Retinal pigment epithelial cell (primary cell): ENCODE data around the gene FBXW2.

Source experiments
- DNase-seq: peaks from one replicate; pipeline ENCODE4 v3.0.0-alpha.2; 2010; ENCODE audit warnings: low read depth
- H3K4me3 ChIP-seq: 2 replicates; pipeline ENCODE4 v1.5.1; 2011; ENCODE audit warnings: mild to moderate bottlenecking, low read length, control low read depth, moderate library complexity
- CTCF ChIP-seq: conservative IDR thresholded peaks from 2 replicates; pipeline ENCODE4 v1.5.1; 2011; ENCODE audit warnings: low read depth, low read length, control low read depth, inconsistent platforms

Gene FBXW2, protein sequence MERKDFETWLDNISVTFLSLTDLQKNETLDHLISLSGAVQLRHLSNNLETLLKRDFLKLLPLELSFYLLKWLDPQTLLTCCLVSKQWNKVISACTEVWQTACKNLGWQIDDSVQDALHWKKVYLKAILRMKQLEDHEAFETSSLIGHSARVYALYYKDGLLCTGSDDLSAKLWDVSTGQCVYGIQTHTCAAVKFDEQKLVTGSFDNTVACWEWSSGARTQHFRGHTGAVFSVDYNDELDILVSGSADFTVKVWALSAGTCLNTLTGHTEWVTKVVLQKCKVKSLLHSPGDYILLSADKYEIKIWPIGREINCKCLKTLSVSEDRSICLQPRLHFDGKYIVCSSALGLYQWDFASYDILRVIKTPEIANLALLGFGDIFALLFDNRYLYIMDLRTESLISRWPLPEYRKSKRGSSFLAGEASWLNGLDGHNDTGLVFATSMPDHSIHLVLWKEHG

DNA sequence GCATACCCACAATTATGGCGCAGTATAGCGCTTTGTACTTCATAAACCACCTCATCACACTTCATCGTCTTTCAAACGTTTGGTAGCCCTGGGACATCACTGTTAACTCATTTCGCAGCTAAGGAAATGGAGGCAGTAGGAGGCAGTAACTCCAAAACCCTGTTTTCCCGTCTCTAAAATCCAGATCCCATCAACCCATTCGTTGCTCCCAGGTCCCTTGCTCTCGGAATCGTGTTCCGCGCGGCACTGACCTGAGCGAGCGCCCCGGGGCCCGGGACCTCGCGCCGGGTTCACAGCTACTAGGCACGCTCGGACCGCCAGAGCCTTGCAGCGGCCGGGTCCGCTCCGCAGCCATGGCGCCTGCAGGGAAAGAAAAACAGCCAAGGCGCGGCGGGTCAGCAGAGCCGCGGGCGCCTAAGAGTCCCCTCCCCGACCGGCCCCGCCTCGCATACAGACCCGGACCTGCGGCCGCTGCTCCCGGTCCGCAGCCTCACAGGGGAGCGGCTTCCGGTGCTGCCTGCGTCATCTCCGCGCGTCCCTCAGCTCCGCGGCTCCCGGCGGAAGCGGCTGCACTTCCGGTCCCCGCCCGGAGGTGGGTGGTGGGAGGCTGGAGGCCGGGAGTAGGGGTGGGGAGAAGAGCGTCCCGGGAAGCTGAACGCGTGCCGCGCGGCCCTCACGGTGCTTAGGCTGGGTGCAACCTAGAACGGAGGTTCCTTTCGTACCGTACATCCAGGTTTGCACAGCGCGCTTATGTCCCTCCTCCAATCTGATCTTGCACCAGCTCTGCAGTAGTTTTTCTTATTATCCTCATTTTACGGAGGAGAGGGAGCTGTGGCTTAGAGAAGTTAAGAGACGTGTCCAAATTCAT lies at the start of gene FBXW2:
Gene FBXW2 (minus strand): TSS at position 519 of the 868 bp plus-strand sequence. CDS start 5,158 bp downstream, outside the sequence.
- no peak for TF ChIP-seq CTCF
- peak within 1 kb of the TSS; percentile 66 for H3K4me3 ChIP-seq
- DNase-seq, result peak; percentile 66

- peak overlapping the region; percentile 90 for H3K4me3 ChIP-seq
- no peak for DNase-seq
- TF ChIP-seq CTCF, result no peak
Observed at GRCh38 chr9:120841930-120842684, 48.9 kb upstream of the FBXW2 start.

GRCh38 chr9:120839146-120839545 lies 45.9 kb upstream of the FBXW2 start:
- no peak for TF ChIP-seq CTCF
- no peak overlapping the region for H3K4me3 ChIP-seq
- peak; percentile 46 for DNase-seq

DNA sequence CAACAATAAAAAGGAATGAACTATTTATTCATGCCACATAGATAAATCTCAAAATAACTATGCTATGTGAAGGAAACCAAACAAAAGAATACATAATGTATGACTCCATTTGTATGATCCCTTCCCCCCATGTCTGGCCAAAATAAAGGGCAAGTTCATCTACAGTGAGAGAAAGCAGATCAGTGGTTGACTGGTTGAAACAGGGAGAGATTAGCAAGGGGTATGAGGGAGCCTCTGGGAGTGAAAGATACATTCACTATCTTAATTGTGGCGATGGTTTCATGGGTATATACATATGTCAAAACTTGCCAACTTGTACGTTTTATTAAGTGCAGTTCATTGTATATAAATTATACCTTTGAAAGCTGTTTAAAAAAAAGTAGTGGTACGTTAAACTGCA lies 44.7 kb upstream of the FBXW2 start:
- no peak for DNase-seq
- no peak for TF ChIP-seq CTCF
- H3K4me3 ChIP-seq, result no peak overlapping the region

- DNase-seq, result no peak
- H3K4me3 ChIP-seq, result no peak overlapping the region
- no peak for TF ChIP-seq CTCF
Observed at GRCh38 chr9:120833325-120833724, 40.1 kb upstream of the FBXW2 start.

GRCh38 chr9:120832807-120833206 lies 39.6 kb upstream of the FBXW2 start:
- no peak overlapping the region for H3K4me3 ChIP-seq
- no peak for TF ChIP-seq CTCF
- DNase-seq, result no peak
